Left cardiac atrium (tissue), 4 donors: ENCODE measurements around the gene SLC4A2. TPM values are rescaled to one million over a fixed set of nuclear protein-coding genes. Genes with fewer than 3 reads are reported as not detected.

Experiments
- ATAC-seq, 2 donors: fragments of 200-7000 bp; cut with Tn5 transposase; one replicate each; pipeline ENCODE4 v1.9.1; 2020; ENCODE audit warnings: mild to moderate bottlenecking in 2 of 2, moderate library complexity in 2 of 2
- DNase-seq: peaks from one replicate; pipeline ENCODE4 v3.0.0-alpha.2; 2020
- intact Hi-C, 2 donors: fragments of 100-400 bp; cut with DNase I; formaldehyde crosslinking; loops; one replicate each; pipeline versions ENCODE4 v1.14.1 to v1.15.1; 2022 to 2023
- total RNA-seq, 2 donors: library from RNA; stranded (reverse); fragmentation: NEBNext Ultra II Directional; extraction: Animal tissue kit (Norgen Biotek cat#: 25700); gene quantifications; one replicate each; pipeline ENCODE4 v1.2.1, GENCODE V29; 2021
- donor health status: DM: no; HTN: yes; CAD: no.
- donor health status: DM: no; HTN: yes; CAD: no; lungs with severe emphysema.
- donor health status: DM: yes; HTN: yes; CAD: no.
- donor health status: Dilated cardiomyopathy.

The SLC4A2 gene
- total RNA-seq, 2 donors from 2014 or later = 71.6 to 107 TPM

GRCh38 chr7:151083824-151084160, 24.4 kb downstream of the SLC4A2 start:
- ATAC-seq = no peak
- intact Hi-C loops = loop anchor here in 1 of 2 donors (2.0 kb wide), 1 partner anchor 23 kb away; no protein-coding TSS in a partner anchor
- DNase-seq = no peak

GRCh38 chr7:151085329-151085690, 25.9 kb downstream of the SLC4A2 start:
- ATAC-seq = no peak
- DNase-seq = no peak
- intact Hi-C loops = loop anchor here in 1 of 2 donors (2.0 kb wide), 1 partner anchor 25 kb away; no protein-coding TSS in a partner anchor

GRCh38 chr7:151085691-151086620, 26.6 kb downstream of the SLC4A2 start, which contains the start of gene AGAP3:
Gene AGAP3, plus strand, starts transcription at chr7:151086475. Its CDS starts 267 bp downstream, at chr7:151086742.
- ATAC-seq = peak; percentile 55 to 60
- peak; percentile 91 for DNase-seq
- intact Hi-C loops = loop anchor here in 1 of 2 donors (2.0 kb wide), 1 partner anchor 25 kb away; no protein-coding TSS in a partner anchor

GRCh38 chr7:151086802-151087244, 27.4 kb downstream of the SLC4A2 start:
- ATAC-seq (no peak), DNase-seq (no peak)
- intact Hi-C loops = no loop called here

GRCh38 chr7:151087245-151088018, 28.0 kb downstream of the SLC4A2 start:
- DNase-seq (peak; percentile 72), ATAC-seq (peak; percentile 54 to 60)
- intact Hi-C loops = no loop called here

- DNase-seq (no peak), ATAC-seq (no peak)
- intact Hi-C loops = no loop called here
Measured at GRCh38 chr7:151088019-151088855, 28.8 kb downstream of the SLC4A2 start.

- peak; percentile 13 to 46 for ATAC-seq
- intact Hi-C loops = no loop called here
- peak; percentile 85 for DNase-seq
Measured at GRCh38 chr7:151088856-151089699, 29.7 kb downstream of the SLC4A2 start.

- intact Hi-C loops = no loop called here
- ATAC-seq (no peak), DNase-seq (no peak)
Measured at GRCh38 chr7:151089893-151090730, 30.7 kb downstream of the SLC4A2 start.

- no peak for DNase-seq
- intact Hi-C loops = no loop called here
Measured at GRCh38 chr7:151091003-151091402, 31.6 kb downstream of the SLC4A2 start.

GRCh38 chr7:151091431-151091830, 32.0 kb downstream of the SLC4A2 start:
- DNase-seq (no peak), ATAC-seq (no peak)
- intact Hi-C loops = no loop called here

More at GRCh38 chr7:151091003-151091402, 31.6 kb downstream of the SLC4A2 start:
- no peak for ATAC-seq

GRCh38 chr7:151091988-151092387, 32.6 kb downstream of the SLC4A2 start:
- intact Hi-C loops = no loop called here
- DNase-seq (no peak), ATAC-seq (no peak)

GRCh38 chr7:151093748-151094147, 34.4 kb downstream of the SLC4A2 start:
- intact Hi-C loops = no loop called here

GRCh38 chr7:151094675-151095074, 35.3 kb downstream of the SLC4A2 start:
- intact Hi-C loops = no loop called here
- ATAC-seq (no peak), DNase-seq (no peak)

More at GRCh38 chr7:151093748-151094147, 34.4 kb downstream of the SLC4A2 start:
- ATAC-seq (no peak), DNase-seq (no peak)

- intact Hi-C loops = no loop called here
- DNase-seq (no peak), ATAC-seq (no peak)
Measured at GRCh38 chr7:151095123-151095797, 35.9 kb downstream of the SLC4A2 start.

- intact Hi-C loops = no loop called here
- ATAC-seq = no peak
- no peak for DNase-seq
Measured at GRCh38 chr7:151095828-151096475, 36.6 kb downstream of the SLC4A2 start.
